ENCODE measurements around the gene DDX55. TPM values are rescaled to one million over a fixed set of nuclear protein-coding genes. Genes with fewer than 3 reads are reported as not detected.
"Not testable (repeated sequence)": the region's sequence is repeated elsewhere in the genome, so short reads cannot be mapped to it uniquely, and the experiment has no call there.

The DDX55 gene
- total and polyA plus RNA-seq, 12 donors = 3.2 to 14.0 (median 5.3) TPM

- TF ChIP-seq CTCF (IDR thresholded peaks at IDR 0.05) = no peak
- Histone ChIP-seq H3K4me1 (peaks cover 0 to 26% (median 20%) of the 10 kb centered on the region in 9 donors), H3K27ac (no peak overlapping the region), H3K4me3 (no peak overlapping the region), H3K9me3 (peaks cover 0 to 5% (median 0%) of the 10 kb centered on the region in 11 donors), H3K36me3 (peaks cover 0 to 13% (median 0%) of the 10 kb centered on the region in 9 donors), H3K27me3 (no peaks in the 10 kb centered on the region)
- 95 to 96% methylated on average over 3 of the region's 3 CpGs for WGBS, 2 donors
- intact Hi-C loops (cut with DNase I) = loop anchor here in 2 of 10 donors (5.0 to 10.0 kb wide), 2 partner anchors 46 to 93 kb away; partner anchors contain the start of gene RILPL1 (in 1 of the 2)
- ATAC-seq (no peak), DNase-seq (no peak)
Observed at GRCh38 chr12:123578243-123578642, 23.7 kb upstream of the DDX55 start.

DNA sequence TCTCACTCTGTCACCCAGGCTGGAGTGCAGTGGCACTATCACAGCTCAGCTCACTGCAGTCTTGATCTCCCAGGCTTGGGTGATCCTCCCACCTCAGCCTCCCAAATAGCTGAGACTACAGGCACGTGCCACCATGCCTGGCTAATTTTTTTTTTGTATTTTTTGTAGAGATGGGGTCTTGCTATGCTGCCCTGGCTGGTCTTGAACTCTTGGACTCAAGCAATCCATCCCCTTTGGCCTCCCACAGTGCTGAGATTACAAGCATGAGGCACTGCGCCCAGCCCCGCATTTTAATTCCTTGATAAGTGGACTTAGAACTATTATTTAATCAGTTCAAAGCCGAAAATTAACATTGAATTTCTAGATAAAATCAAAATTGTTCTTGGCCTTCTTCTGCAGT is 23.1 kb upstream of the DDX55 start:
- H3K9me3 ChIP-seq, H3K4me3 ChIP-seq, ATAC-seq, H3K27ac ChIP-seq, DNase-seq, H3K27me3 ChIP-seq: not testable (repeated sequence)
- Histone ChIP-seq H3K4me1 (peaks cover 0 to 29% (median 23%) of the 10 kb centered on the region in 9 donors), H3K36me3 (peaks cover 0 to 13% (median 0%) of the 10 kb centered on the region in 9 donors)
- whole genome bisulfite sequencing, 2 donors = 89 to 94% methylated on average over 4 of the region's 4 CpGs
- intact Hi-C loops (cut with DNase I) = loop anchor here in 2 of 10 donors (5.0 to 10.0 kb wide), 2 partner anchors 47 to 94 kb away; partner anchors contain the start of gene RILPL1 (in 1 of the 2)

DNA sequence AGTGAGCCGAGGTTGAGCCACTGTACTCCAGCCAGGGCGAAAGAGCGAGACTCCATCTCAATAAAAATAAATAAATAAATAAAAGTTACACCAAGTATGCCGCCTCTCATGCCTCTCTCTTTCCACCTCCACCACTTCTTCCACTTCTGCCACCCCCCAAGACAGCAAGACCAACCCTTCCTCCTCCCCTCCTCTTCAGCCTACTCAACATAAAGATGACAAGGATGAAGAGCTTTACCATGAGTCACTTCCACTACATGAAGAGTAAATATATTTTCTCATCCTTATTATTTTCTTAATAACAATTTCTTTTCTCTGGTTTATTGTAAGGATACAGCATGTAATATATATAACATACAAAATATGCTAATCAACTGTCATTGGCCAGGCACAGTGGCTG is 21.1 kb upstream of the DDX55 start:
- H3K27me3 ChIP-seq = no peaks in the 10 kb centered on the region
- peak overlapping the region in 3 of 10 donors; percentile 27 to 46 (median 44) for H3K27ac ChIP-seq
- DNase-seq = no peak
- no peak for TF ChIP-seq CTCF (IDR thresholded peaks at IDR 0.05)
- WGBS, 2 donors = 96% methylated on average over 4 of the region's 4 CpGs
- ATAC-seq = no peak
- peaks cover 0 to 4% (median 0%) of the 10 kb centered on the region in 11 donors for H3K9me3 ChIP-seq
- intact Hi-C loops (cut with DNase I) = loop anchor here in 6 of 10 donors (5.0 kb wide), 5 partner anchors 48 to 218 kb away; partner anchors contain the start of genes RILPL1 (in 4 of the 6), SNRNP35 (in 3 of the 6), KMT5A (in 1 of the 6) and SBNO1 (in 1 of the 6)
- H3K4me1 ChIP-seq = peaks cover 6 to 38% (median 32%) of the 10 kb centered on the region in 9 donors
- no peak overlapping the region for H3K4me3 ChIP-seq
- H3K36me3 ChIP-seq = peaks cover 0 to 13% (median 0%) of the 10 kb centered on the region in 9 donors

GRCh38 chr12:123591702-123592481 is 10.0 kb upstream of the DDX55 start:
- H3K4me1 ChIP-seq = peaks cover 5 to 48% (median 40%) of the 10 kb centered on the region in 9 donors
- H3K9me3 ChIP-seq = no peaks in the 10 kb centered on the region
- peaks cover 0 to 100% (median 56%) of the 10 kb centered on the region in 9 donors for H3K36me3 ChIP-seq
- 66 to 71% methylated on average over 8 of the region's 8 CpGs for WGBS, 2 donors
- DNase-seq (no peak), ATAC-seq (no peak)
- no peak overlapping the region for H3K4me3 ChIP-seq
- H3K27ac ChIP-seq = no peak overlapping the region
- H3K27me3 ChIP-seq = no peaks in the 10 kb centered on the region
- intact Hi-C loops (cut with DNase I) = loop anchor here in 1 of 10 donors (10.0 kb wide), 1 partner anchor 327 kb away; no protein-coding TSS in a partner anchor
- TF ChIP-seq CTCF (IDR thresholded peaks at IDR 0.05) = no peak

Measured in heart right ventricle (tissue), 16 donors.